ENCODE results near the gene DIP2B.

GRCh38 chr12:50572760-50573159 lies 68.0 kb downstream of the DIP2B start:
- TF ChIP-seq SP1 (IDR thresholded peaks at IDR 0.05): no peak
- no peak for TF ChIP-seq FOXA1 (IDR thresholded peaks at IDR 0.05)
- no peak for TF ChIP-seq ZNF384 (IDR thresholded peaks at IDR 0.05)

All from HEK293T (cell line).